A549 (cell line): ENCODE data around the gene GBGT1. TPM values are rescaled to one million over a fixed set of nuclear protein-coding genes. Genes with fewer than 3 reads are reported as not detected.

Source experiments
- ATAC-seq, 2 experiments: fragments of 200-7000 bp in 1 of 2; fragments of >200 bp in 1 of 2; cut with Nextera tagmentation in 1 of 2; cut with Tn5 transposase in 1 of 2; 3 replicates each; pipeline versions ENCODE4 v1.8.0 to v1.9.1; 2018 to 2020; ENCODE audit warnings: mild to moderate bottlenecking in 1 of 2, moderate library complexity in 1 of 2
- CTCF ChIA-PET: fragments of 300-600 bp; sonication (Branson Sonifier 250); formaldehyde crosslinking; extraction: SDS; loops from one replicate; lab custom pipeline; 2021; ENCODE audit warnings: antibody characterized with exemption, inconsistent platforms; lab: Yijun Ruan, JAX
- POLR2A ChIA-PET: fragments of 350-600 bp; formaldehyde crosslinking; extraction: SDS; loops from one replicate; lab custom pipeline; 2021; ENCODE audit warnings: antibody characterized with exemption, inconsistent platforms; lab: Yijun Ruan, JAX
- DNase-seq, 2 experiments: peaks; one replicate each; pipeline versions ENCODE4 v3.0.0 to v3.0.0-alpha.2; 2011 to 2016; ENCODE audit warnings: low read depth in 1 of 2, low spot score in 1 of 2
- FAIRE-seq: peaks from 2 replicates; lab custom pipeline; 2011; peaks lifted over from hg19 to GRCh38; lab: Jason Lieb, UNC
- H3K27ac ChIP-seq, 2 experiments: fragments of >200 bp; sonication (Bioruptor Twin); formaldehyde crosslinking; 3 replicates each; pipeline ENCODE4 v1.5.1; 2016 to 2017
- H3K4me1 ChIP-seq: fragments of >200 bp; sonication (Bioruptor Twin); formaldehyde crosslinking; 3 replicates; pipeline ENCODE4 v1.6.1; 2016
- H3K4me2 ChIP-seq: fragments of >200 bp; sonication (Bioruptor Twin); formaldehyde crosslinking; 3 replicates; pipeline ENCODE4 v1.6.1; 2016
- H3K4me3 ChIP-seq: fragments of >200 bp; sonication (Bioruptor Twin); formaldehyde crosslinking; 3 replicates; pipeline ENCODE4 v1.5.1; 2016
- H3K9me3 ChIP-seq: fragments of >200 bp; sonication (Bioruptor Twin); formaldehyde crosslinking; 3 replicates; pipeline ENCODE4 v1.6.1; 2016
- BHLHE40 ChIP-seq: IDR thresholded peaks from 2 replicates; pipeline ENCODE4 v1.6.1; 2012; ENCODE audit warnings: low read depth, low read length, inconsistent platforms
- CEBPB ChIP-seq, 2 experiments: fragments of >200 bp in 1 of 2; sonication (Bioruptor Twin) in 1 of 2; formaldehyde crosslinking in 1 of 2; IDR thresholded peaks; 2 replicates each; pipeline ENCODE4 v1.6.1; 2012 to 2016
- CHD2 ChIP-seq: fragments of 150-350 bp; IDR thresholded peaks from 2 replicates; pipeline ENCODE4 v1.6.1; 2014; ENCODE audit warnings: low read length; ENCODE audit not compliant: partially characterized antibody
- EHF ChIP-seq: fragments of 250-450 bp; sonication (Bioruptor Pico); IDR thresholded peaks from 2 replicates; pipeline ENCODE4 v1.5.0; 2020; ENCODE audit warnings: mild to moderate bottlenecking
- EHMT2 ChIP-seq: fragments of 200-600 bp; sonication (generic); IDR thresholded peaks from 2 replicates; pipeline ENCODE4 v1.6.1; 2016; ENCODE audit warnings: antibody characterized with exemption, low read depth, mild to moderate bottlenecking, moderate library complexity
- ESRRA ChIP-seq: fragments of 150-350 bp; IDR thresholded peaks from 2 replicates; pipeline ENCODE4 v1.6.1; 2014; ENCODE audit warnings: mild to moderate bottlenecking, low read length, borderline replicate concordance
- FOSL2 ChIP-seq, 2 experiments: fragments of 450-650 bp in 1 of 2; fragments of >200 bp in 1 of 2; sonication (Bioruptor Twin) in 1 of 2; formaldehyde crosslinking; IDR thresholded peaks; 2 replicates each; pipeline versions ENCODE4 v1.5.0 to v1.6.1; 2016 to 2020; ENCODE audit warnings: mild to moderate bottlenecking in 1 of 2, moderate library complexity in 1 of 2
- FOXS1 ChIP-seq: fragments of 250-450 bp; sonication (Bioruptor Pico); IDR thresholded peaks from 2 replicates; pipeline ENCODE4 v1.5.0; 2020; ENCODE audit warnings: mild to moderate bottlenecking, moderate library complexity
- GATA3 ChIP-seq: IDR thresholded peaks from 2 replicates; pipeline ENCODE4 v1.6.1; 2012; ENCODE audit warnings: borderline replicate concordance
- HDAC2 ChIP-seq: fragments of 200-600 bp; sonication (generic); IDR thresholded peaks from 2 replicates; pipeline ENCODE4 v1.6.1; 2016
- HEYL ChIP-seq: fragments of 250-450 bp; sonication (Bioruptor Pico); IDR thresholded peaks from 2 replicates; pipeline ENCODE4 v1.8.0; 2021; ENCODE audit warnings: mild to moderate bottlenecking, moderate library complexity
- HMGXB4 ChIP-seq: fragments of 250-450 bp; sonication (Bioruptor Pico); IDR thresholded peaks from 2 replicates; pipeline ENCODE4 v1.5.0; 2021; ENCODE audit warnings: mild to moderate bottlenecking, moderate library complexity, borderline replicate concordance
- KDM1A ChIP-seq: fragments of 200-600 bp; sonication (generic); IDR thresholded peaks from 2 replicates; pipeline ENCODE4 v1.6.1; 2016; ENCODE audit warnings: low read depth, mild to moderate bottlenecking
- KDM5A ChIP-seq: fragments of 200-600 bp; sonication (generic); IDR thresholded peaks from 2 replicates; pipeline ENCODE4 v1.6.1; 2016; ENCODE audit warnings: antibody characterized with exemption, mild to moderate bottlenecking
- MAFK ChIP-seq: fragments of 450-650 bp; IDR thresholded peaks from 2 replicates; pipeline ENCODE4 v1.6.1; 2014; ENCODE audit not compliant: partially characterized antibody
- NFE2L2 ChIP-seq: fragments of 150-350 bp; conservative IDR thresholded peaks from 2 replicates; pipeline ENCODE4 v1.6.1; 2014; ENCODE audit warnings: low read length
- PHF8 ChIP-seq: fragments of 200-600 bp; sonication (generic); IDR thresholded peaks from 2 replicates; pipeline ENCODE4 v1.6.1; 2016; ENCODE audit warnings: low read depth, mild to moderate bottlenecking, antibody characterized with exemption, moderate library complexity, borderline replicate concordance
- POLR2A ChIP-seq: IDR thresholded peaks from 2 replicates; pipeline ENCODE4 v1.6.1; 2012; ENCODE audit warnings: mild to moderate bottlenecking, low read length
- RCOR1 ChIP-seq: fragments of 150-350 bp; IDR thresholded peaks from 2 replicates; pipeline ENCODE4 v1.6.1; 2014; ENCODE audit warnings: antibody characterized with exemption, low read length, low read depth
- RFX5 ChIP-seq: fragments of 450-650 bp; IDR thresholded peaks from 2 replicates; pipeline ENCODE4 v1.7.1; 2014; ENCODE audit warnings: antibody characterized with exemption, mild to moderate bottlenecking, moderate library complexity
- ZNF302 ChIP-seq: fragments of 250-450 bp; sonication (Bioruptor Pico); IDR thresholded peaks from 2 replicates; pipeline ENCODE4 v1.9.0; 2021; ENCODE audit warnings: inconsistent platforms, mild to moderate bottlenecking, moderate library complexity
- WGBS: methylation state at CpG from one replicate; pipeline ENCODE4 v1.1.6; 2017; ENCODE audit errors: missing lambda C conversion rate; 5-methylcytosine and 5-hydroxymethylcytosine counted together
- polyA plus RNA-seq, 4 experiments: library from polyadenylated mRNA; depleted of rRNA in 3 of 4; stranded (reverse); fragments of >200 nt; fragmentation: RNase III in 1 of 4; extraction: RNeasy Plus Mini Kit Qiagen cat#74134 plus additional on column Dnase treatment in 1 of 4; gene quantifications; 2 replicates in 3 of 4; 3 replicates in 1 of 4; pipeline ENCODE4 v1.2.3, GENCODE V29; 2011 to 2017

Gene GBGT1
- polyA plus RNA-seq, 2 of the 4 experiments (the other 2 are of a cell fraction), result 1.7 to 2.4 TPM

- Histone ChIP-seq H3K4me2 (no peak overlapping the region), H3K4me3 (no peak overlapping the region), H3K9me3 (no peaks in the 10 kb centered on the region), H3K4me1 (0 out of 3 replicates have a peak, but pooled peaks cover 3% of the 10 kb centered on the region), H3K27ac (no peak overlapping the region)
- WGBS, result 53% methylated on average over 3 of the region's 3 CpGs
- FAIRE-seq, result no peak
- POLR2A ChIA-PET, result no interaction called here
- TF ChIP-seq RCOR1 (no peak), CEBPB (IDR thresholded peaks at IDR 0.05) (no peak), PHF8 (no peak), GATA3 (no peak), POLR2A (no peak), MAFK (no peak), ESRRA (no peak), EHF (CRISPR knock-in tag) (no peak), FOXS1 (CRISPR knock-in tag) (no peak), NFE2L2 (no peak)
- DNase-seq, result no peak
- CTCF ChIA-PET, result interaction anchor here (1.1 to 10.6 kb wide), 16 partner anchors 6 to 305 kb away, joined by 3 to 89 read pairs (median 6); no protein-coding TSS in a partner anchor
- ATAC-seq, result no peak
Observed at GRCh38 chr9:133181561-133181960, 17.8 kb upstream of the GBGT1 start.

- 65% methylated on average over 5 of the region's 5 CpGs for WGBS
- ChIA-PET CTCF (interaction anchor here (0.8 to 10.6 kb wide), 26 partner anchors 7 to 305 kb away, joined by 3 to 89 read pairs (median 4); no protein-coding TSS in a partner anchor), POLR2A (no interaction called here)
- no peak overlapping the region for H3K4me2 ChIP-seq
- no peak overlapping the region for H3K4me3 ChIP-seq
- 0 out of 3 replicates have a peak, but pooled peaks cover 3% of the 10 kb centered on the region for H3K4me1 ChIP-seq
- no peak overlapping the region for H3K27ac ChIP-seq
- FAIRE-seq (no peak), ATAC-seq (no peak), DNase-seq (no peak)
- TF ChIP-seq RCOR1, result no peak
- TF ChIP-seq KDM1A, result no peak
- TF ChIP-seq HDAC2, result no peak
- no peak for TF ChIP-seq FOSL2 (IDR thresholded peaks at IDR 0.05)
- TF ChIP-seq FOSL2 (CRISPR knock-in tag; IDR thresholded peaks at IDR 0.05), result no peak
- no peak for TF ChIP-seq RFX5
- TF ChIP-seq EHMT2, result no peak
- TF ChIP-seq KDM5A, result no peak
- TF ChIP-seq CHD2, result no peak
- no peak for TF ChIP-seq ZNF302
- no peak for TF ChIP-seq BHLHE40
- H3K9me3 ChIP-seq, result no peaks in the 10 kb centered on the region
Observed at GRCh38 chr9:133180953-133181352, 17.2 kb upstream of the GBGT1 start.

GRCh38 chr9:133173056-133173455 lies 9.3 kb upstream of the GBGT1 start:
- no peak overlapping the region for H3K4me2 ChIP-seq
- no peak for DNase-seq
- no peaks in the 10 kb centered on the region for H3K9me3 ChIP-seq
- FAIRE-seq, result no peak
- 80% methylated on average over 7 of the region's 7 CpGs for WGBS
- ATAC-seq, result no peak
- H3K27ac ChIP-seq, result no peak overlapping the region
- CTCF ChIA-PET, result interaction anchor here (0.9 to 10.6 kb wide), 5 partner anchors 15 to 29 kb away, joined by 3 to 89 read pairs (median 4); no protein-coding TSS in a partner anchor
- peaks cover 13% of the 10 kb centered on the region for H3K4me1 ChIP-seq
- POLR2A ChIA-PET, result no interaction called here
- no peak for TF ChIP-seq HEYL (CRISPR knock-in tag)
- TF ChIP-seq FOSL2 (IDR thresholded peaks at IDR 0.05), result no peak
- TF ChIP-seq FOSL2 (CRISPR knock-in tag; IDR thresholded peaks at IDR 0.05), result no peak
- TF ChIP-seq HMGXB4, result no peak
- H3K4me3 ChIP-seq, result no peak overlapping the region
